GM18951 (cell line): ENCODE data around the gene RFNG.

ENCODE experiments used
- POLR2A ChIP-seq: IDR thresholded peaks from 4 replicates; pipeline ENCODE4 v1.6.1; 2011; ENCODE audit warnings: mild to moderate bottlenecking; ENCODE audit not compliant: insufficient read length, insufficient read depth; ENCODE audit errors: extremely low read depth
- in situ Hi-C: fragments of 300-500 bp; cut with MboI; formaldehyde crosslinking; loops from one replicate; pipeline ENCODE4 v1.12.0; 2022; ENCODE audit warnings: low sequenced_read_pairs, mixed read lengths, inconsistent platforms; ENCODE audit not compliant: unreplicated experiment

RFNG gene

GRCh38 chr17:82043507-82043906 lies 8.1 kb downstream of the RFNG start:
- in situ Hi-C loops = loop anchor here (25.0 kb wide), 1 partner anchor 119 kb away; no protein-coding TSS in a partner anchor
- TF ChIP-seq POLR2A = no peak

GRCh38 chr17:82042649-82043048 lies 9.0 kb downstream of the RFNG start:
- no peak for TF ChIP-seq POLR2A
- in situ Hi-C loops = loop anchor here (25.0 kb wide), 1 partner anchor 120 kb away; no protein-coding TSS in a partner anchor

GRCh38 chr17:82041144-82041814 lies 10.3 kb downstream of the RFNG start:
- in situ Hi-C loops = loop anchor here (25.0 kb wide), 1 partner anchor 121 kb away; no protein-coding TSS in a partner anchor
- no peak for TF ChIP-seq POLR2A

DNA sequence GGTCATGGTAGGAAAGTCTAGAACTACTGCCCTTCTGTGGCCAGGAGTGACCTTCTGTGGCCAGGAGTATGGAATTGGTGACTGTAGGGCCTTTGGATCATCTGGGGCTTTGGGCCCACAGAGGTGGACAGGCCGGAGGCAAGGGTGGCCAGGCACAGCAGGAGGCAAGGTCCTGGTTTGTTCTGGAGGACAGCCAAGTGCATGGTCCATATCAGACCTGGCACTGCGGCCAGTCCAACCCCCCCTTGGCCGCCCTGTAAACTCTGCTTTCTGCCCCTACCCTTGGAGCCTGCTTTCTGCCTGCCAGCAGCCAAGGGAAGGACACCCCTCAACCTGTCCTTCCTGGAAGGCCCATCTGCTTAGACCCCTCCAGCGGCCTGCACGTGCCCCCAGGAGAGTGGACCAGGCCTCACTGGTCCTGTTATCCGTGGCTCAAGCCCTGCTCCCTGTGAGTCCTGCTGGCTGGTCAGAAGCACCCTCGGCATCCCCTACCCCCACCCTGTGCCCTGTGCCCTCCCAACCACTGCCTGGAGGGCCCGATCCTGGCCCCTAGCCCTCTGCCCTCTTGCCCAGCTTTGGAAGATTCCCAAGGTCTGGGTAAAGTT lies 11.8 kb downstream of the RFNG start:
- no peak for TF ChIP-seq POLR2A
- in situ Hi-C loops = loop anchor here (25.0 kb wide), 1 partner anchor 123 kb away; no protein-coding TSS in a partner anchor

GRCh38 chr17:82038796-82039409 lies 12.7 kb downstream of the RFNG start:
- in situ Hi-C loops = loop anchor here (25.0 kb wide), 1 partner anchor 123 kb away; no protein-coding TSS in a partner anchor

- in situ Hi-C loops = loop anchor here (25.0 kb wide), 1 partner anchor 124 kb away; no protein-coding TSS in a partner anchor
- no peak for TF ChIP-seq POLR2A
These were observed 13.8 kb downstream of the RFNG start for GRCh38 chr17:82037889-82038195.

- peak; percentile 98 for TF ChIP-seq POLR2A
- in situ Hi-C loops = loop anchor here (25.0 kb wide), 1 partner anchor 125 kb away; no protein-coding TSS in a partner anchor
These were observed 14.3 kb downstream of the RFNG start, which contains the start of gene DCXR for GRCh38 chr17:82037092-82037888. Gene DCXR (minus strand): TSS chr17:82037697. CDS start chr17:82037682, 15 bp downstream.

GRCh38 chr17:82036634-82037091 lies 14.9 kb downstream of the RFNG start:
- in situ Hi-C loops = loop anchor here (25.0 kb wide), 1 partner anchor 126 kb away; no protein-coding TSS in a partner anchor
- TF ChIP-seq POLR2A = no peak

GRCh38 chr17:82035956-82036633 lies 15.5 kb downstream of the RFNG start:
- no peak for TF ChIP-seq POLR2A
- in situ Hi-C loops = loop anchor here (25.0 kb wide), 1 partner anchor 126 kb away; no protein-coding TSS in a partner anchor

DNA sequence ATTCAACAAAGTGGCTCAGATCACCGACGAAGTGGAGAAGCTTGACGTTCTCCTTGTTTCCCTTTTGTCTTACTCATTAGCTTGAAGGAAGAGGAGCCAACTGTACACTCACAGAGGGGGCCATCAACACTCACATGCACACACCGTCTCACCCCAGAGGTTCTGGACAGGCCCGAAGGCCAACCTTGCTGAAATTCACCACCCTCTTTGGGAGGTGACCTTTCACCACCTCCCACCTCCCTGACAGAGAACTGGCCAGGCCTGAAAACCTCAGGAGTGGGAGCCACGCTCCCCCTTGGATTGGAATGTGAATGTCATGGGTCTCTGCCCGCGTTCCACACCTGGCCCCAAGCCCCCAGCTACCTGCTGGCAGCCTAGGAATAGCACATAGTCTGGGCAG lies 16.1 kb downstream of the RFNG start:
- TF ChIP-seq POLR2A = no peak
- in situ Hi-C loops = loop anchor here (25.0 kb wide), 1 partner anchor 127 kb away; no protein-coding TSS in a partner anchor

DNA sequence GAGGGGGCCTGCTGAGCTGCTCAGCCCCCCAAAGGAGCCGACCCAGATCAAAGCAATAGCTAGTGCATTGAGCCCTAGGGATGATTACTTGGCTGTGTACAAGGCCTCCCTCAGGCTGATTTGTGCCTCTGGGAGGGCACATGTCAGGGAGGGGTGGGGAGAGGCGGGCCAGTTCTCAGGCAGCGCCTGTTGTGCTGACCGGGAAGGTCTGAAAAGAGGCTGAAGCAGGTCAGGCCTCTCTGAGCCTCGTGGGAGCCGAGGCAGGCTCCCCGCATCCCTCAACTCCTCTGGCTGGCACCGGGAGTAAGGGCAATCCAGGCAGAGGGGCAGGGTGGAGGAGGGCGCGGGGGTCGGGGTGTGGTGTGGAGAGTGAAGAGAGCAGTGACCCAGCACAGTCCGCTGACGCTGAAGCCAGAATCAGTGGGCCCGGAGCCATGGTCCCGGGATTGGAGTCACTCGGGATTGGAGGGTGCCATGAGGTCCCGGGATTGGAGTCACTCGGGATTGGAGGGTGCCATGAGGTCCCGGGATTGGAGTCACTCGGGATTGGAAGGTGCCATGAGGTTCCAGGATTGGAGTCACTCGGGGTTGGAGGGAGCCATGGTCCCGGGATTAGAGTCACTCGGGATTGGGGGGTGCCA lies 17.1 kb downstream of the RFNG start:
- in situ Hi-C loops = loop anchor here (25.0 kb wide), 1 partner anchor 128 kb away; no protein-coding TSS in a partner anchor
- no peak for TF ChIP-seq POLR2A

GRCh38 chr17:82033359-82034085 lies 18.1 kb downstream of the RFNG start:
- TF ChIP-seq POLR2A = no peak
- in situ Hi-C loops = loop anchor here (25.0 kb wide), 1 partner anchor 129 kb away; no protein-coding TSS in a partner anchor
